Heart right ventricle (tissue), 16 donors: Measurements from ENCODE around the gene CPNE2. TPM values are rescaled to one million over a fixed set of nuclear protein-coding genes. Genes with fewer than 3 reads are reported as not detected.
A peak's percentile ranks its signal among the peaks of the same experiment; 100 is the strongest.

Experiments
- ATAC-seq, 8 donors: fragments of 200-7000 bp; cut with Tn5 transposase; one replicate each; pipeline ENCODE4 v1.9.1; 2020; ENCODE audit warnings: mild to moderate bottlenecking in 8 of 8, moderate library complexity in 8 of 8, moderate number of reproducible peaks in 1 of 8
- DNase-seq, 2 donors: peaks; one replicate each; pipeline ENCODE4 v3.0.0-alpha.2; 2020
- H3K27ac ChIP-seq, 10 donors: fragments of 200-600 bp; sonication (generic) in 2 of 10; one replicate each; pipeline versions ENCODE4 v1.5.0 to v1.8.0; 2020 to 2022; ENCODE audit warnings: mild to moderate bottlenecking in 3 of 10
- H3K27me3 ChIP-seq, 7 donors: fragments of 200-600 bp; one replicate each; pipeline ENCODE4 v1.8.0; 2021 to 2022; ENCODE audit warnings: mild to moderate bottlenecking in 2 of 7
- H3K36me3 ChIP-seq, 9 donors: fragments of 200-600 bp; sonication (generic) in 1 of 9; one replicate each; pipeline versions ENCODE4 v1.5.0 to v1.8.0; 2020 to 2022; ENCODE audit warnings: mild to moderate bottlenecking in 2 of 9
- H3K4me1 ChIP-seq, 9 donors: fragments of 200-600 bp; sonication (generic) in 1 of 9; one replicate each; pipeline versions ENCODE4 v1.5.0 to v1.8.0; 2020 to 2022; ENCODE audit warnings: mild to moderate bottlenecking in 4 of 9
- H3K4me3 ChIP-seq, 10 donors: fragments of 200-600 bp; sonication (generic) in 2 of 10; one replicate each; pipeline versions ENCODE4 v1.5.0 to v1.8.0; 2020 to 2022; ENCODE audit warnings: mild to moderate bottlenecking in 7 of 10, moderate library complexity in 2 of 10
- H3K9me3 ChIP-seq, 11 donors: fragments of 200-600 bp in 10 of 11; sonication (generic) in 2 of 11; one replicate each; pipeline versions ENCODE4 v1.5.0 to v1.8.0; 2013 to 2022; ENCODE audit warnings: mild to moderate bottlenecking in 2 of 11, control low read depth in 1 of 11, moderate library complexity in 1 of 11
- WGBS, 2 donors: extraction: QIAGEN DNeasy Blood & Tissue Kit; methylation state at CpG; one replicate each; pipeline ENCODE4 v1.1.7; 2013; ENCODE audit warnings: inconsistent platforms in 1 of 2; 5-methylcytosine and 5-hydroxymethylcytosine counted together
- intact Hi-C, 10 donors: fragments of 100-400 bp; cut with DNase I; formaldehyde crosslinking; loops; one replicate each; pipeline versions ENCODE4 v1.11.1 to v1.14.2; 2022
- polyA plus RNA-seq, 2 donors: library from polyadenylated mRNA; stranded (reverse); fragments of 200-250 nt; gene quantifications; one replicate each; pipeline ENCODE4 v1.2.3, GENCODE V29; 2013
- total RNA-seq, 10 donors: library from RNA; stranded (reverse); fragmentation: NEBNext Ultra II Directional in 3 of 10; extraction: Animal tissue kit (Norgen Biotek cat#: 25700) in 3 of 10; gene quantifications; one replicate each; pipeline versions ENCODE4 v1.2.1 to v1.2.4, GENCODE V29; 2021 to 2023
- TF ChIP-seq, protein P1 (sequence below), 9 donors: fragments of 200-600 bp; sonication (generic) in 2 of 9; IDR thresholded peaks; one replicate each; pipeline versions ENCODE4 v1.5.0 to v1.8.0; 2021 to 2022; ENCODE audit warnings: antibody characterized with exemption in 9 of 9, mild to moderate bottlenecking in 5 of 9, moderate library complexity in 1 of 9
- donor health status: Arrhythmogenic right ventricular cardiomyopathy.
- donor health status: ischemic (EF 13 %, LVEDD 7.1; RV severe dilation, severe dysfunction).
- donor health status: healthy with polysubstance abuse.
- donor health status: DM: no; HTN: yes; CAD: no.
- donor health status: DM: no; HTN: no; CAD: no.
- donor health status: ischemic (EF 25% LVEDD 6.9; RV normal size, moderate dysfunction).
- donor health status: ischemic (EF 25% LVEDD 5.7; RV mildly dilated, moderate dysfunction).
- donor health status: healthy.
- donor health status: DM: yes; HTN: yes; CAD: no.
- donor health status: Ischemic cardiomyopathy.
- donor health status: ischemic (EF 35%, LVEDD 5.7; RV mildly dilated, moderate dysfunction).
- donor health status: nonischemic (EF 11% LVEDD 7.7; RV severe dilation, severe dysfunction).
- donor health status: DM: yes; HTN: yes; CAD: no.
- donor health status: PGD.
- donor health status: ischemic (EF 29% LVEDD 5.4; RV normal size, mild dysfunction).
- donor health status: nonischemic (EF 23%, LVEDD 6.1; RV moderate dilation, normal function).

The CPNE2 gene
- total and polyA plus RNA-seq, 12 donors = 6.5 to 32.1 (median 11.0) TPM

DNA sequence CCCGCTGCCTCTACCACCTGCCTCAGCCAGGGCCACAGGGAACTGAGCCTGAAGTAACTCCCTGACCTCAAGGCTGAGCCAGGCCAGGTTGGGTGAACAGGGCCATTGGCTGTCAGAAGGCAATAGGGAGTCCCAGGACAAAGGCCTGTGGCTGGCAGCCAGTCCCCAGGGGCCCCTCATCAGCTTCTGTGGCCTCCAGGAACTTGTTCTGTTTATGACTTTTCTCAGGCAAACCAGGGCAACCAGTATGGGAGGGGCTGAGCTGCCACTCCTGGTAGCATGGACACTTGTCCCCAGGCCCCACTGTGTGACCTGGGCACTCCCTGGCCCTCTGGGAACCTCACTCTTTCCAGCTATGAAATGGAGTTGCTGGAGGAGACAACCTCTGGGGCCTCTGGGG lies 40.1 kb downstream of the CPNE2 start:
- Histone ChIP-seq H3K9me3 (no peaks in the 10 kb centered on the region), H3K4me3 (no peak overlapping the region), H3K27me3 (no peaks in the 10 kb centered on the region), H3K4me1 (peaks cover 0 to 5% (median 0%) of the 10 kb centered on the region in 9 donors), H3K27ac (peak overlapping the region in 1 of 10 donors; percentile 14), H3K36me3 (peaks cover 0 to 40% (median 0%) of the 10 kb centered on the region in 9 donors)
- TF ChIP-seq, protein P1, sequence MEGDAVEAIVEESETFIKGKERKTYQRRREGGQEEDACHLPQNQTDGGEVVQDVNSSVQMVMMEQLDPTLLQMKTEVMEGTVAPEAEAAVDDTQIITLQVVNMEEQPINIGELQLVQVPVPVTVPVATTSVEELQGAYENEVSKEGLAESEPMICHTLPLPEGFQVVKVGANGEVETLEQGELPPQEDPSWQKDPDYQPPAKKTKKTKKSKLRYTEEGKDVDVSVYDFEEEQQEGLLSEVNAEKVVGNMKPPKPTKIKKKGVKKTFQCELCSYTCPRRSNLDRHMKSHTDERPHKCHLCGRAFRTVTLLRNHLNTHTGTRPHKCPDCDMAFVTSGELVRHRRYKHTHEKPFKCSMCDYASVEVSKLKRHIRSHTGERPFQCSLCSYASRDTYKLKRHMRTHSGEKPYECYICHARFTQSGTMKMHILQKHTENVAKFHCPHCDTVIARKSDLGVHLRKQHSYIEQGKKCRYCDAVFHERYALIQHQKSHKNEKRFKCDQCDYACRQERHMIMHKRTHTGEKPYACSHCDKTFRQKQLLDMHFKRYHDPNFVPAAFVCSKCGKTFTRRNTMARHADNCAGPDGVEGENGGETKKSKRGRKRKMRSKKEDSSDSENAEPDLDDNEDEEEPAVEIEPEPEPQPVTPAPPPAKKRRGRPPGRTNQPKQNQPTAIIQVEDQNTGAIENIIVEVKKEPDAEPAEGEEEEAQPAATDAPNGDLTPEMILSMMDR (IDR thresholded peaks at IDR 0.05) = no peak
- no peak for DNase-seq
- 90 to 97% methylated on average over 1 of the region's 1 CpG for WGBS, 2 donors
- intact Hi-C loops = no loop called here
- ATAC-seq = no peak

DNA sequence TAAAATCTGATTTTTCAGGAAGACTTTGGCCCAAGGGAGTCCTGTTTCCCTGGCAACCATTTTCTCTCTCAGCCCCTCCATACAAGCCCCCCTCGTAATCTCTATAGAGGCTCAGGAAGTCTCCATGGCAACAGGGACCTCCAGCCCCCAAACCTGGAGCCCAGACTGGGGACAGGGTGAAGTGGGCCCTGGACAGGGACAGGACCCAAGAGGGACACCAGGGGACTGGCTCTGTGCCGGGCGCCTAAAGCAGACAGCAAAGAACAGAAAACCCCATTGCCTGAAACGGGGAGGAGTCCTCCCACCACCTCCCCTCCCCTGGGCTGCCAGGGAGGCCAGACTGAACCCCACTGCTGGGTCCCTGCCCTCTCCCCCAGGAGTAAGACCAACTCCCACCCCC lies 40.6 kb downstream of the CPNE2 start:
- no peaks in the 10 kb centered on the region for H3K27me3 ChIP-seq
- peaks cover 0 to 40% (median 0%) of the 10 kb centered on the region in 9 donors for H3K36me3 ChIP-seq
- TF ChIP-seq, protein P1 (IDR thresholded peaks at IDR 0.05) = no peak
- no peak for ATAC-seq
- H3K27ac ChIP-seq = peak overlapping the region in 1 of 10 donors; percentile 40
- no peak overlapping the region for H3K4me3 ChIP-seq
- 68 to 80% methylated on average over 4 of the region's 4 CpGs for WGBS, 2 donors
- H3K9me3 ChIP-seq = no peaks in the 10 kb centered on the region
- intact Hi-C loops = no loop called here
- no peak for DNase-seq
- H3K4me1 ChIP-seq = peaks cover 0 to 5% (median 0%) of the 10 kb centered on the region in 9 donors

DNA sequence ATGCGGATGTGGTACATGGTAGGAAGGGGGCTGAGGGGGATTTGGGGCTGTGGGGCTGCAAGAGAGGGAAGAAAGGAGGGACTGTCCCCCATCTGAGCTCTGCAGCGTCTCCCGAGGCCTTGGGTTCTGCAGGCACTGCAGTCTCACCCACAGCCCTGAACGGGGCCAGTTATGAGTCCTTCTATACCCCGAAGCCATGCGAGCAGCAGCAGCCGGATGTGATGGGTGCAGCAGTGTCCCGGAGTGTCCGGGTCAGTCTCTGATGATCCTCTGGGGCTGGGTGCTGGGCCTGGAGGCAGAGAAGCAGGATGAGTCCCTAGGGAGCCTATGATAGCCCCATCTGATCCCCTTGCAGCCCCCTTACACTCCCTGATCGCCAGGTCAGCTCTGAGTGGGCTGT lies 41.5 kb downstream of the CPNE2 start:
- WGBS, 2 donors = 84 to 97% methylated on average over 10 of the region's 10 CpGs
- H3K27ac ChIP-seq = peak overlapping the region in 1 of 10 donors; percentile 78
- no peak overlapping the region for H3K4me3 ChIP-seq
- peaks cover 0 to 34% (median 0%) of the 10 kb centered on the region in 9 donors for H3K36me3 ChIP-seq
- no peaks in the 10 kb centered on the region for H3K9me3 ChIP-seq
- ATAC-seq (no peak), DNase-seq (no peak)
- intact Hi-C loops = no loop called here
- TF ChIP-seq, protein P1 (IDR thresholded peaks at IDR 0.05) = no peak
- no peaks in the 10 kb centered on the region for H3K27me3 ChIP-seq
- peaks cover 0 to 5% (median 0%) of the 10 kb centered on the region in 9 donors for H3K4me1 ChIP-seq

DNA sequence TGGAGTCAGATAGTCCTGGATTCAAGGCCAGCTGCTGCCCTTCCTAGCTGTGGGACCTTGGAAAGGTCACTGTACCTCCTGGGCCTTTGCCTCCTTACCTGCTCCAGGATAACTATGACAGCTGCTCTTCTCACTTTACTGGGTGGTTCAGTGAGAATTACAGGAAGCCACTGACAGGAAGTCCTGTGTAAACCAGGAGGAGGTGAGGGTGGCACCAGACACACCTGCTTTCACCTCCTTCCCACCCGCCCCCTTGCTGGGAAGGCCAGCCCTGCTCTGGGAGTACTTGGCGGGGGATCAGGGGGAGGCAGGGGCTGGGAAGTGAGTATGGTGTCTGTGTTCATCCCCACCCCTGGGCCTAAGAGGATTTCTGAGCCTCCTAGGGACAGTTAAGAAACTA lies 42.6 kb downstream of the CPNE2 start:
- intact Hi-C loops = no loop called here
- WGBS, 2 donors = 89 to 93% methylated on average over 2 of the region's 2 CpGs
- no peaks in the 10 kb centered on the region for H3K27me3 ChIP-seq
- DNase-seq (no peak), ATAC-seq (peak in 1 of 8 donors; percentile 21)
- H3K4me3 ChIP-seq = peak overlapping the region in 1 of 10 donors; percentile 20
- H3K27ac ChIP-seq = peak overlapping the region in 1 of 10 donors; percentile 78
- peaks cover 0 to 28% (median 0%) of the 10 kb centered on the region in 9 donors for H3K36me3 ChIP-seq
- TF ChIP-seq, protein P1 (IDR thresholded peaks at IDR 0.05) = no peak
- no peaks in the 10 kb centered on the region for H3K9me3 ChIP-seq
- peaks cover 0 to 15% (median 7%) of the 10 kb centered on the region in 9 donors for H3K4me1 ChIP-seq
